Left renal pelvis (tissue), 4 donors: Measurements from ENCODE around the gene PLCB4. TPM values are rescaled to one million over a fixed set of nuclear protein-coding genes. Genes with fewer than 3 reads are reported as not detected.

Experiments used
- DNase-seq, 4 donors: peaks; one replicate each; pipeline ENCODE4 v3.0.0-alpha.2; 2013; ENCODE audit warnings: low read depth in 4 of 4, low spot score in 3 of 4
- polyA plus RNA-seq, 4 donors: library from polyadenylated mRNA; unstranded; fragments of 120-200 nt; gene quantifications; one replicate each; pipeline ENCODE4 v1.2.1, GENCODE V29; 2013; ENCODE audit not compliant: insufficient read length in 4 of 4

Gene PLCB4
- polyA plus RNA-seq, 4 donors = 8.5 to 16.1 (median 13.8) TPM

DNA sequence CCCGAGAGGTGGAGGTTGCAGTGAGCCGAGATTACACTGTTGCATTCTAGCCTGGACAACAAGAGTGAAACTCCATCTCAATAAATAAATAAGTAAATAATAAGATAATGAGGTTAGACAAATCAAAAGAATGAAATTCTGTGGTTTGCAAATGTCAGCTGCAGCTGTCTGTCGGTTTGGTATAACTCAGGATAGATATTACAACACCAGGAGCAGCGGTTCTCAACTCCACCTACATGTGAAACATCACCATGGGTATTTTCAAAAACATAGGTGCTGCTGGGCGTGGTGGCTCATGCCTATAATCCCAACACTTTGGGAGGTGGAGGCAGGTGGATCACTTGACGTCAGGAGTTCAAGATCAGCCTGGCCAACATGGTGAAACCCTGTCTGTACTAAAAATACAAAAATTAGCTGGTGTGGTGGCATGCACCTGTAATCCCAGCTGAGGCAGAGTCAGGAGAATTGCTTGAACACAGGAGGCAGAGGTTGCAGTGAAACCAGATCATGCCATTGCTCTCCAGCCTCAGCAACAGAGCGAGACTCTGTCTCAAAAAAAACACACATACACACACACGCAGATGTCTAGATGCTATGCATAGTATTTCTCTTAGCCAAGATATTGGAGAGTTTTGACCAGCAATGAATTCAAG lies 319.4 kb downstream of the PLCB4 start:
- no peak for DNase-seq

DNA sequence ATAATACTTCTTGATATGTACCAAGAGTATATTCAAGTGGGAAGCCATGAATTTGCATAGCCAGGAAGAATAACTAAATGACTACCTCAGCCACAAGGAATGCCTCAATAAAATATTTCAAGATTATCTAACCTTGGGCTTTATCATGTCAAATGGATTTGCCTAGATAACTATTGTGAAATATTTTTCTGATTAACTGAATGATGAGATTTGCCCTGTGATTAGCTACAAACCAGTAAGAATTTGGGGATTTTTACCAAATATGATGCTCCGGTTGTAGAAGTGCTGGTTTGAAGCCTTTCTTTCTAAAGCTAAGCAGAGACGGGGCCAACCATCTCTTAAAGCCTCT lies 319.9 kb downstream of the PLCB4 start:
- DNase-seq = no peak

DNA sequence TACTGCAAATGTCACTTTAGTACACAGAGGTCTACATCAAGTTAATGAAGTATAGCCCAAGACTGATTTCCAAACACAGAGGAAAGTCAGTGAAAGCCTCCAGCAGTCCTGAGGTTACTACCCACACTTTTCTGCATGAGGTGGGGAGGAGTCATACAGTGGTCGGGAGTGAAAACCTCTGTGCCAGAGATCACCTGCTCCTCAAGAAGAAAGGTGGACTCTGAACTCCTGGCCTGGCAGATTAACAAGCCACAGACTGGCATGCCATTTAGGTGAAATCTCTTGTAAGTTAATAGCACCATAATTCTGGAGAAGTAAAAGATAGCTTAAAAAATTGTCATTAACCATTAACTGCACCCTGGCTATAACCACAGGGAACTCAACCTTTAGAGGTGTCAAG lies 320.5 kb downstream of the PLCB4 start:
- no peak for DNase-seq

DNA sequence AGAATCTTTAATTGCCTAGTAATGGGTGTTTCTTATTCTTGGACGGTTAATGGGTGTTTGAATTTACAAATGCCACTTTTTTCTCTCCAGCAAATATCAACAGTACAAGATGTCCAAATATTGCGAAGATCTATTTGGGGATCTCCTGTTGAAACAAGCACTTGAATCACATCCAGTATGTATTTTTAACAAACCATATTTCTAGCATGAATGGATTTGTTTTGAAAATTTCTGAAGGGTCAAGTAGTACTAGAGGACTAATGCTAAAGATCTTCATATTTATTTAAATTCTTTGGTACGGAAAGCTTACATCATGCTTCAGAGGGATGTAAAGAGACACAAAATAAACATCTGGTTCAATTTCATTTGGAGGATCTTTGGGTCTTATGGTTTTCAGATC lies 321.6 kb downstream of the PLCB4 start:
- DNase-seq = no peak

DNA sequence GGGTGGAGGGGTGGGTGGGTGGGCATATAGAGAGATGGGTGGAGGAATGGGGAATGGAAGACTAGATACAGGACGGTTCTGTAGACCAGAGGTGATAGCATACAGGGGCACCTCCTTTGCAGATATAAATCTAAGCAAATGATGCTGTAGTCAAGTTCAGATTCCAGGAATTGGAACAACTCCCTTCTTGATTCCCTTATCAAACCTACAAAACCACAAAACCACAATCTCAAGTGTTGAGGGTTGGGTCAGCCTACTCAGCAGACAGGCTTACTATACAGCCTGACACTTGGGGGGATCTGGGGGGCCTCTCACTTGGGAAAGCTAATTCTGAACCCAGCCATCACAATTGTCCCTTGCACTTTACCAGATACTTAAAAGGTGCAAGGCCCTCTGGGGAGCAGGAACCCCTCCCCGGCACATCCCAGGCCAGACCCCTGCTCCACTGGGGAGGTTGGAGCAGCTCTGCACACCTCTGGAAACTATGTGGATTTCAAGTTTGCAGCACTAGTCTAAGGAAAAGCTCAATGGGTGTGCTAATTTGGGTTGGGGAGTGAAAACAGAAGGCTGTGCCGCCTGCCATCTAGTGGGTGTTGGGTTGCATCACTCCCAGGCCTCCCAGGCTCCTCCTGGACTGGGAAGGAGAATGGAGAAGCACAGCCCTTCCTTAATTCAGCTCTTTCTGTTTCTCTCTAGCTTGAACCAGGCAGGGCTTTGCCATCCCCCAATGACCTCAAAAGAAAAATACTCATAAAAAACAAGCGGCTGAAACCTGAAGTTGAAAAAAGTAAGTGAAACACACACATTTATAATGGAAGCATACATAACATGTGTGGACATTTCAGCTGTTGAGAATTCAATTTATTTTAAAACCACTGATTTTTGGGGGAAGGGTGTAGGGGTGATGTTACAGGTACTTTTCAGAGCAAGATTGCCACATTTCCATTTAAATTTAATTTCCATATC lies 324.3 kb downstream of the PLCB4 start:
- peak in 3 of 4 donors; percentile 32 to 44 (median 44) for DNase-seq

DNA sequence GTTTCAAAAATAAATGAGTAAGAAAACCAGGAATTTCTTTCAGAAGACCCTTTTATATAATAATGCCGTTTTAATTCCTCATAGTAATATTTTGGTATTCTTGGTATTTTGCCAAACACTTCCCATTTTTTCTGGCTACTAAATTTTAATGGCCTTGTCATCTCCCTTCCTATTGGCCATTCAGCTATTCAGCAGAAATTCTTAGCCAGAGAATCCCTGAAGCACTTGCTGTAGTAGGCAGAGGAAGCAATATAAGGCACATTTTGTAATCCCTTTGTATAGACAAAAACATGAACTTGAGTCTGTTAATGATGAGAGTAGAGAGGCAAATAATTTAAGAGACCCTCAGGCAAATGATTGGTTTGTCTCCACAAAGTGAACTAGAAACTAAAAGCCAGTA lies 327.1 kb downstream of the PLCB4 start:
- DNase-seq = no peak

DNA sequence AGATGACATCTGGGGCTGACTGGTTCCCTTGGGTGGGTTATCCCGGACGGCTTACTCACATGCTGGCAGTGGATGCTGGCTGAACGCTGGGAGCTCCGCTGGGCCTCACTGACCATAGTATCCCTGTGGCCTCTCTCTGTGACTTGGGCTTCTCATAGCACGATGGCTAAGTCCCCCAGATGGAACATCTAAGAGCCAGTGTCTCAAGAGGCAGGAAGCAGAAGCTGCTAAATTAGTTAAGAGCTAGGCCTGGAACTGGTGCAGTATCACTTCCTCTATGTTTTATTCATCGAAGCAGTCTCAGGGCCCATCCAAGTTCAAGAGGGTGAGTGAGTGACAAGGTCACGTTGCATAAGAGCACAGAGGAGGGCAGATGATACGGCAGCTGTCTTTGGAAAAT lies 329.0 kb downstream of the PLCB4 start:
- DNase-seq = no peak

DNA sequence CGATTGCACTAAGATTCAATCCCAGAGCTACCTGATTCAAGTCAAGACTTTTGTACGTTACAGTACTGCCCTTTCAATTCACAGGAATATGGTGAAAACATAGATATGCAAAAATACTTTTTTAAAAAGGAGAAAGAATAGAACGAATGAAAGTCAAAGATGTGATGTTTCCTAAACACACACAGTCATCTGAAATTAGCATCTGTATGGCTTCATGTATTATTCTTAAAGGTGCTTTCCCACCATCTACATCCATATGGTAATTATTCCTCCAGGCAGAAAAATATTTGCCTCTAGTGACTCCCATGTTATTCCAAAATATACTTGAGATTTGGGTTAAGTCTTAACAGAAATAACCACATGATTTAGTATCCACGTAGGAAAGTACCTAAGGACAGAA lies 330.0 kb downstream of the PLCB4 start:
- no peak for DNase-seq

DNA sequence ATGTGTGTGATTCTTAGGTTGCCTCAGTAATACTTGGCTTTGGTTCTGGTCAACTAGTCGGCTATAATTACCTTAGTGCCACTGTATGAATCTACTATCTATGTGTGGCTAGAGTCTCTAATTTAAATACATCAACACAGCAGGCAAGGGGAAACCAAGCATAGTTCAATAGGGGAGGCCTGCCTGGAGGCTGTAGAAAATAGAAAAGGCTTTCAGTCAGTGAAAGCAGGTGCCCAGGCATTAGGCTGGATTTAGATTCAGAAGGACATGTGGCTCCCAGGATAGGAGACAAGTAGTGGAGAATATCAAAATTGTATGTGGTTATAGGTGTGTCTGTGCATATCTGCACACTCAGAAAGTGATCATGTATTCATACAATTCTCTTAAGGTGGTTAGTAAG lies 330.4 kb downstream of the PLCB4 start:
- DNase-seq = no peak

DNA sequence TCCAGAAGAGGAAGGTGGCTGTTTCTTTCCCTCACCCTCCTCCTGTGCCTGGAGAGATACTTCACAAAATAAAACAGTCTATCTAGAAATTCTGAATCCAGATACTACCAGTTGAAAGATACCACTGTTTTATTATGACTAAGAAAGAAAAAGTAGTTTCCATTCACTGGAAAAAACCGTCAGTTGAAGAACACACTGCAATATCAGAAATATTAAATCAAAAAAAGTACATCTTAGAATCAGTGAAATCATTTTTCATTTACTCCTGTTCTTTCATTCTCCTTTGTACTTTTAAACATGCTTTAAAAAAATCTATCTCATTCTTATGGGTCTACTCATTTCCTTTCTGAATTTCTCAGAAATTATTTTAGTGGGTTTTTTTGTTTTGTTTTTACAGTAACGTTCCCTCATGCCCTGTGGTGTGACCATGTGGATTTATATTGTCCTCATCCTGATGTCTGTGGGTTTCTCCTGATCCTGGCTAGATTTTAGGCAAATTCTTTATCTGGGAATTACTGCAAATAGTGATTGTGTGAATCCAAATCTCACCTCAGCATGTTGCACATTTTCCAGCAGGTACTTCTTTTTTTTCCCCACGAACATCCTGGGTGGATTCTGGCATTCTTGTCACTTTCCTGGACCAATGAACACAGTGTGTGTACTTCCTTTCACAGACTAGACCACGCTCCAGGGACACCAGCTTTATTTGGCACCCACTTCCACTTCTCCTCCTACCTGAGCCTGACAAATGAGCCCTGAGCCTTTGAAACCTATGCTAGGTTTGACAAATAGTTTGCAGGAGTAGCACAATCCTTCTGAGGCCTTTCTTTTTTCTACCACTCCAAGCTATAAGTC lies 331.5 kb downstream of the PLCB4 start:
- no peak for DNase-seq

DNA sequence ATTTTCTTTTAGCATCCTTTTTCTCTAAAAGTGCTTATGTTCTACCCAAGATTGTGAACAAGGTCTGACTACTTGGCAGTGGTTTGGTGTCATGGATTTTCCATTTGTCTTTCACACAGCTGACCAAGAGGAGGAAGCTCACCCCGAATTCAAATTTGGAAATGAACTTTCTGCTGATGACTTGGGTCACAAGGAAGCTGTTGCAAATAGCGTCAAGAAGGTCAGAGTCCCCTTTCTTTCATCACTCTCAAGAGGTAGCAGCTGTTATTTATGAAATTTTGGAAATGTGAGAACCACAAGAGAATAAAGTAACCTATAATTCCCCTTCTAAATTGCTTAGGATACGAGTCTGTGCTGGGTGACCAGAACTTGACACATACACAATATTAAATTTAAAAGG lies 332.5 kb downstream of the PLCB4 start:
- DNase-seq = no peak

DNA sequence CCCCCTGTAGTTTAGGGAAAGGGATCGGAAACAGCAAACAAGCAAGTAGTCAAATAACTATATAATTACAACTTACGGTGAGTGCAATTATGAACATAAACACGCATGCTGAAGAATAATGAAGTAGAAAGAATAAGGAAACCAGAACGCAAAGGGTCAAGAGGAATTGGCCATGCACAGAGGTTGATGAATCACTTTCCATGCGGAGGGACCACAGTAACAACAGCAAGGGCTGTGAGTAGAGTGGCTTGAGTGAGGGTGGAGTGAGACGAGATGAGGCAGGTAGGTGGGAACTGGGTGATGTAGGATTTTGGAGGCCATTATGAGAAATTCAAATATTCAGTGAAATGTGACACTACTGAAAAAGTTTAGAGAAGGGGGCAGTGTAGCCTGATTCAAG lies 333.3 kb downstream of the PLCB4 start:
- no peak for DNase-seq

DNA sequence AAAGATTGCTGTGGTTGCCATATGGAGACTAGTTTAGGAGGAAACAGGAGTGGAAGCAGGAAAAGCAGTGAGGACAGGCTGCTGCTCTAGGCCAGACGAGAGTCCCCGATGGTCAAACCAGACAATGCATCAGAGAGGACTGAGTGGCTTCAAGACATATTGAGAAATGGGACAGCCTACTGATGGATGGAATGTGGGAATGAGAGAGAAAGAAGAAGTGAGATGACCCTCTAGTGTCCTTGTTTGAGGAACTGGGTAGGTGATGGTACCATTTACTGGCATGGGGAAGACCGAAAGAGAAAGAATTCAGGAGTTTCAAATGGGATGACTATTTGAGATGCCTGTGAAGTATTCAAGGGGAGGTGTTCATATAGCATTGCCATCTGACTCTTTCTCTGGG lies 333.7 kb downstream of the PLCB4 start:
- no peak for DNase-seq

DNA sequence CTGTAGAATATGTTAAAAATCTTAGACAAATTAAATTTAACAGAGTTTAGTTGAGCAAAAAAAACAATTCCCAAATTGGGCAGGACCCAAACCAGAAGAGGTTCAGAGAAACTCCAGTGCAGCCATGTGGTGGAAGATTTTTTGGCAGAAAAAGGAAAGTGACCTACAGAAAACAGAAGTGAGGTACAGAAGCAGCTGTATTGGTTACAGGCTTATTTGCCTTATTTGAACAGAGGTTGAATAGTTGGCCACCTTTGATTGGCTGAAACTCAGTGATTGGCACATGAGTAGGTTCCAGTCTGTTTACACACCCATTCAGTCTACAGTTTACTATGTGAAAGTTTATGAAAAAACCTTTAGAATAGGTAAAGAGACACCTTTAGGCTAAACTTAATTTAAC lies 334.6 kb downstream of the PLCB4 start:
- no peak for DNase-seq

DNA sequence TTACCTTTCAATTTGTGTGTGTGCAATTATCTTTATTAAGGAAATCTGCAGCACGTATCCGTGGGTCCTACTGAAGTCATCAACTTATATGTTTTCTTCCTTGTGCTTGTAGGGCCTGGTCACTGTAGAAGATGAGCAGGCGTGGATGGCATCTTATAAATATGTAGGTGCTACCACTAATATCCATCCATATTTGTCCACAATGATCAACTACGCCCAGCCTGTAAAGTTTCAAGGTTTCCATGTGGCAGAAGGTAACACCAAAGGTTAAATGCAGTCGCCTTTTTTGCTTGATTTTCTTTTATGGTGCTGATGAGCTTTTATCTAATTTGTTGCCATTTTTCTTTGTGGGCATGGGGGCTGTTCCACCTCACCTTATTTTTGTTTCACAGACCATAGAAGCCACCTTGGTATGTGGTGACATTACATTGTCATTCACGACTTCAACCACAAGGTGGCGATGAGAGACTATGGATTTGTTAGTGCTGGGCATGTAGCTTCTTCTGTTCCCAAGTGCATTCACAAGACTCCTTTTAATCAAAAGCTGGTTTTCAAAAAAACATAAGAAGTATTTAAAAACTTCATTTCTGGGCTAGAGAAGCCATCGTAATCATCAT lies 339.0 kb downstream of the PLCB4 start:
- DNase-seq = peak; percentile 53 to 67 (median 62)

DNA sequence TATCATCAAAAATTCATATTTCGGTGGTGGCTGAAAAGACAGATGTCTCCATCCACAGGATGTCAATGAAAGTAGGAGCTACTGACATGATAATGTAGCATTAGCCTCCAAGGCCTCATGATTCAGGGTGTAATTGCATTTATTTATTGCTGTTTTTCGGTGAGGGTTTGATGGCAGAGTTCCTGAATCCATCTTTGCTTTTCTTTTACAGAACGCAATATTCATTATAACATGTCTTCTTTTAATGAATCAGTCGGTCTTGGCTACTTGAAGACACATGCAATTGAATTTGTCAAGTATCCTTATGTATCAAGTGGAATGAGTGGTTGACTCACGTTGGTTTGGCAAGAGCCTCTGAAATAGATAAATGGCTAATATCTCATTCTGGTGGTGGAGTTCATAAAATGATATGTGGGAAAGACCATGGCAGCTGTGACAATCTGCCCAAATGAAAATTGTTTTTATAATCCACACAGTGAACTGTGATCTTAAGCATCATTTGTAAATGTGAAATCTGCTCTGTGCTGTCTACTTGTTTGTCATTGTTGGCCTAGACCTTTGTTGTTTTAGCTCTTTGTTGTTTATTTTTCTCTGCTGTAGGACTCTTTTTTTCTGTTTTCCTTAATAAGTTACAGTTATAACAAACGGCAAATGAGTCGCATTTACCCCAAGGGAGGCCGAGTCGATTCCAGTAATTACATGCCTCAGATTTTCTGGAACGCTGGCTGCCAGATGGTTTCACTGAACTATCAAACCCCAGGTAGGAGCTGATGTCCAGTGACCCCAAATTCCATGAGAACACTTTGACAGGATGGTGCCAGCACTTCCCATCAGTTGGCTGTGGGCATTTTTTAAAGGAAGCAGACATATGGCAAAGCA lies 339.8 kb downstream of the PLCB4 start:
- peak in 1 of 4 donors; percentile 10 for DNase-seq

DNA sequence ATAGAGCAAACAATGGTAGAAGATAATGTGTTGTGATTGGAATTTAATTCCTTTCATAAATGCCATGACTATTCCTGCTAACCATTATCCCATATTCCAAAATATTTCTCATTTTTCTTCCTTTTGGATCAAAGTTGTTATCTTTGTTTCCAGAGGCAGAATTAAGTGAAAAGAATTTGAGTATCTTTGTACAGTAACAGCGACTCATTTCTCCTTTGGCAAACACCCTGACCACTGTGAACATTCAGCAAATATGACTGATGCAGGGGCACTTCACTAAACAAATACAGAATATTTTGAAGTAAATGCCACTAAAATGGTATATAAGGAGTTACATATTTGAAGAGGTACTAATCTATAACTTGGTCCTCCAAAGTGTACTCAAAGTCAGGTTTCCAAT lies 340.5 kb downstream of the PLCB4 start:
- no peak for DNase-seq

DNA sequence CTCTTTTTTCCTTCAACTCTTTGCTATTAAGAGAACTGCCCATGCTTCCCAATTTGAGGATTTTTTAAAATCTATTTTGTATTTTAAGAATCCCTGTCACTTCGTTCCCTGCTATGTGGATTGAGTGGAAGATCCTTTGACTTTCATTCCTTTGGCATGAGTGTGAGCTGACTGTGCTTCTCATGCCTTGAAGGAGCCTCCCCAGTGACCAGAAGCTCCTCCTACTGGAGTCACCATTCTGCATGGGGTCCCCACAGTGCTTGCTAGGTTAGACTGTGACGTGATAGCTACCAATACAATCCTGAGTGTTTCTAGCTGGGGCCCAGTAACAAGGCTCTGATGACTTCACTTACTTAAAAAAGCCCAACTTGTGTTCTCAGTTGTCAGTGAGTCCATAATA lies 341.1 kb downstream of the PLCB4 start:
- no peak for DNase-seq

DNA sequence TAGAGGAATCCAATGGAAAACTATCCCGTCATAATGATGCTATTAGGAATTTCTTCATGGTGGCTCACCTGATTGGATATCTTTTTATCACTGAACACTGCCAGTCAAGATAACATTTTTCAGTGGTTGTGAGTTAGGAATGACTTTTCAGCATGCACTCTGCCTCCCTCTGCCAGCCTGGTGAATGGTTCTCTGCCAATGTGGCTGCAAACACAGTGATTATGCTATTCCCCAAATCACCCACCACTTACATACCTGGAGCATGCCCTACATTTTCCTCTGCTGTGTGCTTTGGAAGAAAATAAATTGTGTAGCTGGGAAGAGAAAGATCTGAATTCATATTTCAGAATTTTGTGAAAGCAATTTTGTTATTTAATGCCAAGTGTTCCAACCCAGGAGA lies 342.9 kb downstream of the PLCB4 start:
- DNase-seq = no peak

DNA sequence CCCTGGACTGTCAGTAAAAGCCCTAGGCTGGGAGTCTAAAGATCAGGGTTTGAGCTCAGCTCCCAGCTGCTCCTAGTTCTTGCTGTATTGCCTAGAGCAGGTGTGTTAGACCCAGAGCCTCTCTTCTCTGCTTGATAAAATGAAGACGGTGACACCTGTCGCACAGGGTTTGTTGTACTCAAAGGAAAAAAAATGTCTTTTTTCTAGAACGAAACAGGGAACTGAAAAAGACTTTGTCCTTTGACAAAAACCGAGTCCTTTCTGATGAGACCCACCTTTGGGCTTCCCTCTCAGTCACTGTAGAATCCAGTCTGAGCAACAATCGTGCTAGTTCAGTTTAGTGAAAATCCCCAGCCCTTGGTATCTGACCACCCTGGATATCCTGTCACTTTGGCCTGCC lies 343.4 kb downstream of the PLCB4 start:
- DNase-seq = no peak
